Thyroid gland (tissue), 4 donors: ENCODE results near the gene TDRD5. TPM values are rescaled to one million over a fixed set of nuclear protein-coding genes. Genes with fewer than 3 reads are reported as not detected.

Experiments used
- DNase-seq, 2 donors: peaks; one replicate each; pipeline ENCODE4 v3.0.0-alpha.2; 2019
- H3K27ac ChIP-seq, 3 donors: fragments of 200-600 bp; sonication (generic); 1 replicate in 2 of 3; 2 replicates in 1 of 3; pipeline ENCODE4 v1.5.1; 2016 to 2019; ENCODE audit warnings: mild to moderate bottlenecking in 1 of 3, moderate library complexity in 1 of 3
- H3K27me3 ChIP-seq: fragments of 200-600 bp; sonication (generic); one replicate; pipeline ENCODE4 v1.5.1; 2019
- H3K36me3 ChIP-seq, 2 donors: fragments of 200-600 bp; sonication (generic); one replicate each; pipeline ENCODE4 v1.5.1; 2016 to 2019
- H3K4me1 ChIP-seq, 2 donors: fragments of 200-600 bp; sonication (generic); one replicate each; pipeline ENCODE4 v1.5.1; 2017 to 2019
- H3K4me3 ChIP-seq, 3 donors: fragments of 200-600 bp; sonication (generic); replicated peaks in 1 of 3; 1 replicate in 2 of 3; 2 replicates in 1 of 3; pipeline ENCODE4 v1.5.1; 2016; ENCODE audit warnings: mild to moderate bottlenecking in 1 of 3
- H3K9me3 ChIP-seq: fragments of 200-600 bp; sonication (generic); one replicate; pipeline ENCODE4 v1.5.1; 2017
- POLR2A ChIP-seq, 2 donors: fragments of 450-650 bp; IDR thresholded peaks; one replicate each; pipeline ENCODE4 v1.6.1; 2017; ENCODE audit warnings: antibody characterized with exemption in 2 of 2, mild to moderate bottlenecking in 2 of 2, moderate library complexity in 1 of 2
- WGBS, 2 donors: methylation state at CpG; one replicate each; pipeline ENCODE4 v1.1.5; 2017; 5-methylcytosine and 5-hydroxymethylcytosine counted together
- intact Hi-C: fragments of 100-400 bp; cut with DNase I; formaldehyde crosslinking; loops from one replicate; pipeline ENCODE4 v1.15.1; 2023
- total RNA-seq, 4 donors: library from RNA; depleted of rRNA; stranded (reverse); fragments of >200 nt; gene quantifications; one replicate each; pipeline ENCODE4 v1.2.3, GENCODE V29; 2016
- TF ChIP-seq, protein P1 (sequence below), 6 experiments: fragments of 200-600 bp in 3 of 6; fragments of 450-650 bp in 3 of 6; sonication (generic) in 3 of 6; IDR thresholded peaks; one replicate each; pipeline ENCODE4 v1.5.1; 2016 to 2019; ENCODE audit warnings: antibody characterized with exemption in 6 of 6, mild to moderate bottlenecking in 2 of 6, inconsistent platforms in 1 of 6, moderate library complexity in 1 of 6

The TDRD5 gene, protein sequence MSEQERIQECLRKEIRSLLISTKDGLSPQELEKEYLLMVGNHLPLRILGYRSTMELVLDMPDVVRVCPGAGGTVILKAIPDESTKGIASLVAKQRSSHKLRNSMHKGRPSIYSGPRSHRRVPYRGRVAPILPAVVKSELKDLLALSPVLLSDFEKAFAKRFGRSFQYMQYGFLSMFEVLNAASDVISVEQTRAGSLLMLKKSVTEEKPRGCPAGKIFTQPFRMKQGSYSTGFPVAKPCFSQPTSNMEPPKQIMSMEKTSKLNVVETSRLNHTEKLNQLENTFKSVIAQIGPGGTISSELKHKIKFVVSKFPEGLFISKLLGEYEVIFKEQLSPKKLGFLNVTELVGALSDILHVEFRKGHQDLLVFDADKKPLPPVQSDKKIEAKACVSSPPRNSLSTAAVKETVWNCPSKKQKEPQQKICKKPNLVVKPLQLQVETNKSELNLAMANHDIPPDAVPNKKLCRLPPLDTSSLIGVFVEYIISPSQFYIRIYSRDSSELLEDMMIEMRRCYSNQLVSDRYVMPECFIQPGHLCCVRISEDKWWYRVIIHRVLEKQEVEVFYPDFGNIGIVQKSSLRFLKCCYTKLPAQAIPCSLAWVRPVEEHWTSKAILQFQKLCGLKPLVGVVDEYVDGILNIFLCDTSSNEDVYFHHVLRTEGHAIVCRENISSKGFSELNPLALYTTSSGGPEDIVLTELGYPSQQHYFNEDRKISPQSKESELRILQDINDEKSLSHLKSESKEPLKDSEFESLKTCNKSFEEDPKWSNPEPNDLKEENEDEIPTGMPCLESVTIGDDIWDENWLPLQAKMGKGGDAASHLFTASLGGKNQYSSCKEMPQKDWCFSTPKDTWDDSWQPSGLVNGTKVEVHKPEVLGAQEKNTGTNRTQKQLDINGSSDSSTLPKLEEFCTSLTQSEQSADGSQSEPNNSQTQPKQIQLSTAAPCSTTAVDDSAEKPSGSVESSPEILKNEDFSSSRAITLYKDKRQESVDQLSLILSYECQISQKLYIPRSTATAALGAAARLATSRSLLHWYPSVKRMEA
- 1 to 10 TPM in 3 of 4 donors, under 1 TPM in 1; 0.81 to 2.8 (median 1.5) TPM for total RNA-seq

DNA sequence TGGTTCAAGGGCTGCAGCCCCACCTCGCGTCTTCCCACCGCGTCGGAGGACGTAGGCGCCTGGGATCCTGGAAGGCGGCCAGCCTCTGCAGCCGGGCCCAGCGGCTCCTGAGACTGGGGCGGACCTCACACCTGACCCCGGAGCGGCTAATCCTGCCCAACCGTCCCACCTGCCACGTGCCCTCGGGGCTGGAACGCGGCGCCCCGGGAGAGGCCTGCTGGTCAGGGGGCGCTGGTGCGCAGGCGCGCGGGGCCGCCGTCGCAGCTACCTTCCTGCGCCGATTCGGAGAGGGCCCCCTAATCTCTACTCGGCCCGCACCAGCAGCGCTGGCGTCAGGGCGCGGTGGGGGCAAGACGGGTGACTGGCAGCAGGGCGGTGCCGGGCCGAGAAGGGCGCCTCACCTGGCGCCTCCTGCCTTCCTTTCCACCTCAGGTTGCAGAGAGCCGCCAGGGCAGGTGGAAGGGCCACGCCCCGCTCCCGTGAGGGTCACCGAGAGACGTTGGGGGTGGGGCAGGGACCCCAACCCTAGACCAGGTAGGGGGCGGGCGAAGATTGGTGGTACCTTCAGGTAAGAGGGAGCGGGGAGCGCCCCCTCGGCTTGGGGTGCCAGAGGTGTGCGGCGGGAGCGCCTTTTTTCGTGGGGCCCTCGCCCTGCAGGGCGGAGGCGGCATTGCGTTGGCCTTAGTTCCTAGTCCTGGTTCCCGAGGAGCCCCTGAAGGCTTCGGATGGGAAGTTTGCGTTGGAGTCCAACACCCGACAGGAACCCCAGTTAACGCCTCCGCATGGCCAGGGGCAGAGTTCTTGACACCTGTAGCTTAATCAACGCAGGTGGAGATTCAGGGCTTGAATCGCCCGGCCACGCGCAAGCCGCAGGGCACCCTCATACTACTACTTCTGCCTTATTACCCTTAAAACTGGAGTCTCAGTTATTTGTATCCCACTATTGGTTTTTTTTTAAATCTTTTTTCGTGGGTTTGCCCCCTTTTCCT is at the start of gene TDRD5:
Gene TDRD5 (plus strand): TSS at position 241 of the 989 bp plus-strand sequence. CDS start 784 bp downstream, outside the sequence.
- Histone ChIP-seq H3K9me3 (no peaks in the 10 kb centered on the region), H3K27ac (no peak within 1 kb of the TSS), H3K4me3 (no peak within 1 kb of the TSS), H3K36me3 (no peaks in the 10 kb centered on the region), H3K4me1 (peaks cover 4 to 9% of the 10 kb centered on the region in 2 donors), H3K27me3 (no peaks in the 10 kb centered on the region)
- intact Hi-C loops: no loop called here
- peak; percentile 82 to 84 for DNase-seq
- WGBS, 2 donors: 36 to 47% methylated on average over 22 to 31 of the region's 75 CpGs
- TF ChIP-seq POLR2A (IDR thresholded peaks at IDR 0.05): no peak
- TF ChIP-seq, protein P1, sequence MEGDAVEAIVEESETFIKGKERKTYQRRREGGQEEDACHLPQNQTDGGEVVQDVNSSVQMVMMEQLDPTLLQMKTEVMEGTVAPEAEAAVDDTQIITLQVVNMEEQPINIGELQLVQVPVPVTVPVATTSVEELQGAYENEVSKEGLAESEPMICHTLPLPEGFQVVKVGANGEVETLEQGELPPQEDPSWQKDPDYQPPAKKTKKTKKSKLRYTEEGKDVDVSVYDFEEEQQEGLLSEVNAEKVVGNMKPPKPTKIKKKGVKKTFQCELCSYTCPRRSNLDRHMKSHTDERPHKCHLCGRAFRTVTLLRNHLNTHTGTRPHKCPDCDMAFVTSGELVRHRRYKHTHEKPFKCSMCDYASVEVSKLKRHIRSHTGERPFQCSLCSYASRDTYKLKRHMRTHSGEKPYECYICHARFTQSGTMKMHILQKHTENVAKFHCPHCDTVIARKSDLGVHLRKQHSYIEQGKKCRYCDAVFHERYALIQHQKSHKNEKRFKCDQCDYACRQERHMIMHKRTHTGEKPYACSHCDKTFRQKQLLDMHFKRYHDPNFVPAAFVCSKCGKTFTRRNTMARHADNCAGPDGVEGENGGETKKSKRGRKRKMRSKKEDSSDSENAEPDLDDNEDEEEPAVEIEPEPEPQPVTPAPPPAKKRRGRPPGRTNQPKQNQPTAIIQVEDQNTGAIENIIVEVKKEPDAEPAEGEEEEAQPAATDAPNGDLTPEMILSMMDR (IDR thresholded peaks at IDR 0.05): no peak

DNA sequence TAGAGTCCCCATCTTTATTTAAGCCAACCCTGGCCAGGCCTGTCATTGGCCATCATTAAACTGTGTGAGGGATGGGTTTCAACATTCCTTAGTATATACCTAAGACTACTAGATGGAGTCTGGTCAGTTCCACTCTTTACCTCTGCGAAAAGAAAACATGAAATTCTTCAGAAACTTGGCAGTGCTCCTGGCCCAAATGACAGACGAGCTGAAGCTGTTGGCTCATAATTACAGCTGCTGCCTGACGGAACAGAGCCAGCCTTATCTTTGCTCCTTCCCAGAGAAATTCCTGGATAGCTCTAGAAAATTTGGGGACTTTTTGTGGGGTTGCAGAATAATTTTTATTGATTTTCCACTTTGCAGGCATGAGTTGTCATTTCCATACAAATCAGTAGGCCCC is 46.3 kb upstream of the TDRD5 start:
- peak overlapping the region in 1 of 3 donors; percentile 52 for H3K27ac ChIP-seq

DNA sequence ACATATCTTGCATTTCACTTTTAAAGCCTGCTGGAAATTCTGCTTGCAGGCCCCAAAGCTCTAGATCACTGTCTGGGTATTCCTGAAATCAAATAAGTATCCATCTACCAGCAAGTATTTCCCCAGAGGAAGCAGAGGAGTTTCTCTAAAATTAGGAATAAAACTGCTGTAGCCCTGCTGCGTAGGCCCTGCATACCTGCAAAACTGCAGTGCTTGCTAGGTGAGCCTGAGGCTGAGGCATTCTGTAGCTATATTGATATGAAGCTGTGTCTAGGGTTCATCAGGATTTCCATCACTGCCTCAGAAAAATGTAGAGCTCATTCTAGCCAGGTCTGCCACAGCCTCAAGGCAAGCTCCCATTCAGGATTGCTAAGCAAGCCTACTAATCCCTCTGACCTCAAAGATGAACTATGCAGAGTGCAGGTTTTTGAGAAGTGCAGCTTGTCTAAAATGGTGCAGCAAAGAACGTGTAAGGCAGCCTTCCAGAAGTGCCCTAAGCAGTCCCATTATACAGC is 44.6 kb upstream of the TDRD5 start:
- 91 to 100% methylated on average over 1 to 2 of the region's 2 CpGs for WGBS, 2 donors
- no peak overlapping the region for H3K4me3 ChIP-seq
- DNase-seq: no peak
- H3K27ac ChIP-seq: no peak overlapping the region
- no peak for TF ChIP-seq POLR2A (IDR thresholded peaks at IDR 0.05)
- TF ChIP-seq, protein P1 (IDR thresholded peaks at IDR 0.05): no peak
- no peaks in the 10 kb centered on the region for H3K9me3 ChIP-seq
- H3K36me3 ChIP-seq: no peaks in the 10 kb centered on the region
- H3K27me3 ChIP-seq: no peaks in the 10 kb centered on the region
- intact Hi-C loops: no loop called here
- H3K4me1 ChIP-seq: peaks cover 8 to 15% of the 10 kb centered on the region in 2 donors

More for the DNA sequence above, 46.3 kb upstream of the TDRD5 start:
- no peaks in the 10 kb centered on the region for H3K9me3 ChIP-seq
- H3K4me1 ChIP-seq: peaks cover 8 to 15% of the 10 kb centered on the region in 2 donors
- intact Hi-C loops: no loop called here
- no peak for TF ChIP-seq POLR2A (IDR thresholded peaks at IDR 0.05)
- TF ChIP-seq, protein P1 (IDR thresholded peaks at IDR 0.05): peak in 1 of 6 experiments; percentile 22
- DNase-seq: peak; percentile 71 to 80
- H3K27me3 ChIP-seq: no peaks in the 10 kb centered on the region
- 14 to 21% methylated on average over 3 of the region's 3 CpGs for WGBS, 2 donors
- no peaks in the 10 kb centered on the region for H3K36me3 ChIP-seq
- H3K4me3 ChIP-seq: no peak overlapping the region

DNA sequence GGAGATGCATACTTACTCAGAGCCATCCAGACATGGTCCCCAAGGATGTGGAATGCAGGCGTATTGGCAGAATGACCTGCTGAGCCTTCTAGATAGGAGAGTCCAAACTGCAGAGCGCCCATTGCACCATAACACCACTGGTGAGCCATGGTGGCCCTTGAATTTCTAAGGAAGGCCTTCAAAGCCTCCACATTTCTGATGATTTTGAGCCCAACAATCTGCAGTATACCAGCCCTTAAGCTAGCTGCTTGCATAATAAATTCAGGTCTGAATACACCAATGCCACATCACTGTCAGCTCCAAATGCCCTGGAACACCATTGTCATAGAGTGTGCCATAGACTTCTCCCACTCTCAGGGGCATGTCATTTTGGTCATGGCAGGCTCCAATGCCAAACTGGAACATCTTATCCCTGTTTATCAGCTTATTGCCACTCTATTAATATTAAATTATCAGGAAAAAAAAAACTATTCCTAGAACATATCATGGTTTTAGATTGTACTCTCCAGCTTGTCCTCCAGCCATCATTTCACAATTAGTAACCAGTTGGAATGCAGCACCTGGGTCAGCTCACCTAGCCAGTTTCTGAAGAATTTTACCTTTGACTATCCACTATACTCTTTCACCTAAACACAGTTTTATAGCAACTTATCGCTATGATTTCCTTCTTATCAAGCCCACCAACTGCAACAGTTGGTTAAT is 42.8 kb upstream of the TDRD5 start:
- DNase-seq: no peak
- H3K4me3 ChIP-seq: no peak overlapping the region
- H3K9me3 ChIP-seq: no peaks in the 10 kb centered on the region
- intact Hi-C loops: no loop called here
- H3K27ac ChIP-seq: no peak overlapping the region
- no peaks in the 10 kb centered on the region for H3K27me3 ChIP-seq
- WGBS, 2 donors: 73 to 85% methylated on average over 3 of the region's 3 CpGs
- H3K36me3 ChIP-seq: no peaks in the 10 kb centered on the region
- TF ChIP-seq, protein P1 (IDR thresholded peaks at IDR 0.05): no peak
- no peak for TF ChIP-seq POLR2A (IDR thresholded peaks at IDR 0.05)
- peaks cover 8 to 15% of the 10 kb centered on the region in 2 donors for H3K4me1 ChIP-seq
